ENCODE measurements around the gene LTBP4.
A peak's percentile ranks its signal among the peaks of the same experiment; 100 is the strongest.

DNA sequence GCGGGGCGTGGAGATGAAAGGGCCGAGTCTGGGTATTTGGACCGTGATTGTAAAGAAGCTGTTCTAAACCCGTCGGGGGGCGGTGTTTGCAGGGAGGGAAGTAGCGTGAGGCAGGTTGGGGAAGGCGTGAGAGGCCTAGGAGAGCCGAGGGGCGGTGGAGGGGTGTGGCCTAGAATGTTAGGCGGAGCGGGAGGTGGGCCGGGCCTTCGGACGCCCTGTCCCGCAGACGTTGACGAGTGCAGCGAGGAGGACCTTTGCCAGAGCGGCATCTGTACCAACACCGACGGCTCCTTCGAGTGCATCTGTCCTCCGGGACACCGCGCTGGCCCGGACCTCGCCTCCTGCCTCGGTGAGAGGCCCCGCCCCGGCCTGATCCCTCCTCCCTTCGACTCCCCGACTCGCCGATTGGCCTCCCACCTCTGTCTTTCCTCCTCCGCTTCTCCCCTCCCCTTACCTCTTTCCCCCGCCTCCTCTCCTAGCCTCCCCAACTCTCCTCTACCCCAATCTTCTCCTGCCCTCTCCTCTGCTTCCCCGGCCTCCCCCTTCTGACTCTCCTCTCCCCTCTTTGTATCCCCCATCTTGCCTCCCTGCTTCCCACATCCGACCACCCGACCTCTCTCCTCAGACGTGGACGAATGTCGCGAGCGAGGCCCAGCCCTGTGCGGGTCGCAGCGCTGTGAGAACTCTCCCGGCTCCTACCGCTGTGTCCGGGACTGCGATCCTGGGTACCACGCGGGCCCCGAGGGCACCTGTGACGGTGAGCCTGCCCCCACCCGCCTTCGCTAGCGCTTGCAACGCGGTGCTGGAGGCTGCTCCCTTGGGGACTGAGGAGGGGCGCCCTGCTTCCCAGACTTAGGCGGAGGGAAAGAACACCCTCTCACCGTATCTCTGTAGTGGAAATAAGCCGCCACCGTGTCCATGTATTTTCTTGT lies 12.8 kb downstream of the LTBP4 start:
- TF ChIP-seq, protein P1, sequence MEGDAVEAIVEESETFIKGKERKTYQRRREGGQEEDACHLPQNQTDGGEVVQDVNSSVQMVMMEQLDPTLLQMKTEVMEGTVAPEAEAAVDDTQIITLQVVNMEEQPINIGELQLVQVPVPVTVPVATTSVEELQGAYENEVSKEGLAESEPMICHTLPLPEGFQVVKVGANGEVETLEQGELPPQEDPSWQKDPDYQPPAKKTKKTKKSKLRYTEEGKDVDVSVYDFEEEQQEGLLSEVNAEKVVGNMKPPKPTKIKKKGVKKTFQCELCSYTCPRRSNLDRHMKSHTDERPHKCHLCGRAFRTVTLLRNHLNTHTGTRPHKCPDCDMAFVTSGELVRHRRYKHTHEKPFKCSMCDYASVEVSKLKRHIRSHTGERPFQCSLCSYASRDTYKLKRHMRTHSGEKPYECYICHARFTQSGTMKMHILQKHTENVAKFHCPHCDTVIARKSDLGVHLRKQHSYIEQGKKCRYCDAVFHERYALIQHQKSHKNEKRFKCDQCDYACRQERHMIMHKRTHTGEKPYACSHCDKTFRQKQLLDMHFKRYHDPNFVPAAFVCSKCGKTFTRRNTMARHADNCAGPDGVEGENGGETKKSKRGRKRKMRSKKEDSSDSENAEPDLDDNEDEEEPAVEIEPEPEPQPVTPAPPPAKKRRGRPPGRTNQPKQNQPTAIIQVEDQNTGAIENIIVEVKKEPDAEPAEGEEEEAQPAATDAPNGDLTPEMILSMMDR (IDR thresholded peaks at IDR 0.05), result no peak
- TF ChIP-seq POLR2A (IDR thresholded peaks at IDR 0.05), result peak in 1 of 2 donors; percentile 53
